ENCODE measurements around the gene E2F3.
A peak's percentile ranks its signal among the peaks of the same experiment; 100 is the strongest.

The E2F3 gene

DNA sequence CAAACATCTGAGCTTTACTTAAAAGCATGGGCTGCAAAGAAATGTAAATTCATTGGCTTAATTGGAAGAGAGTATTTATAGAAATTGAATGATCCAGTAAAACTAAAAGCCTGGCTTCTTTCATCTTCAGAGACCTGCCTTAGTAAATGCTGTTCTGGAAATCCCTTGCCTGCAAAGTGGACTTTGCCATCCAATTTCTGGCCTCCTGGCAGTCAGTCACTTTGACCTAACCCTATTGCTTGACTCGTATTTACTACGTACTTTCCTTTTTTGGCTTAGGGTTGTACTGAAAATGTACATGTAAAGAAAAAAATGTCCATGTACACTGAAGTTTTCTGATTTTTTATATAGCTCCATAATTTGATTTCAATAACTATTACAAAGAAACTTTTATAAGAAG, 47.1 kb downstream of the E2F3 start:
- TF ChIP-seq, protein P1, sequence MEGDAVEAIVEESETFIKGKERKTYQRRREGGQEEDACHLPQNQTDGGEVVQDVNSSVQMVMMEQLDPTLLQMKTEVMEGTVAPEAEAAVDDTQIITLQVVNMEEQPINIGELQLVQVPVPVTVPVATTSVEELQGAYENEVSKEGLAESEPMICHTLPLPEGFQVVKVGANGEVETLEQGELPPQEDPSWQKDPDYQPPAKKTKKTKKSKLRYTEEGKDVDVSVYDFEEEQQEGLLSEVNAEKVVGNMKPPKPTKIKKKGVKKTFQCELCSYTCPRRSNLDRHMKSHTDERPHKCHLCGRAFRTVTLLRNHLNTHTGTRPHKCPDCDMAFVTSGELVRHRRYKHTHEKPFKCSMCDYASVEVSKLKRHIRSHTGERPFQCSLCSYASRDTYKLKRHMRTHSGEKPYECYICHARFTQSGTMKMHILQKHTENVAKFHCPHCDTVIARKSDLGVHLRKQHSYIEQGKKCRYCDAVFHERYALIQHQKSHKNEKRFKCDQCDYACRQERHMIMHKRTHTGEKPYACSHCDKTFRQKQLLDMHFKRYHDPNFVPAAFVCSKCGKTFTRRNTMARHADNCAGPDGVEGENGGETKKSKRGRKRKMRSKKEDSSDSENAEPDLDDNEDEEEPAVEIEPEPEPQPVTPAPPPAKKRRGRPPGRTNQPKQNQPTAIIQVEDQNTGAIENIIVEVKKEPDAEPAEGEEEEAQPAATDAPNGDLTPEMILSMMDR (IDR thresholded peaks at IDR 0.05; ENCODE audit: insufficient read depth, low read depth, low read length, missing control alignments): no peak
- no peak overlapping the region for H3K4me3 ChIP-seq (ENCODE audit: low read length)
- no peak for DNase-seq (ENCODE audit: low read depth)

DNA sequence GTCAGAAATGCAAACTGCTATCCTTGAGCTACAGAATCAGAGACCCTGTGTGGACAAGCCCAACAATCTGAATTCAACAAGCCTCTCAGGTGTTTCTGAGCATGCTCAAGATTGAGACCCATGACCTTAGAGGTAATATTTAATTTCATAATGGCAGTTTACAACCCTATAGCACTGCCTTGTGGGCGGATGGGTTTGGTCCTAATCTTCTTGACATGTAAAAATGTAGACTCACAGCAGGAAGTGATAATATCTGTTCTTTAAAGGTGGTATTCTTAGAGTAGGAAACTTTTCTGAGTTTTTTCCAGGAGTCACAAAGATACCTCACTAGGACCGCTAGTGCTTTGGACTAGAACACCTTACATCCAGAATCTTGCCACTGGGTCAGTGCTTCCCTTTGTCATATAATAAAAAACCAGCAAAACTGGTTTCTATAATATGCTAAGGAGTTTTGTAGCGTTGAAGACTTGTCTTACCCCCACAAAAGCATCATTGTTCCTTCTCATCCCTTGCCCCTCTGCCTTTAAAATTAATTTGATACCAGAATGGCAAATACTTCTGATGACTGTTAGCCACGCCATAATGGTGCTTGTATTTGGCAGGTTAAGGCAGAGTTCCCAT, 52.6 kb downstream of the E2F3 start:
- DNase-seq (ENCODE audit: low read depth): peak; percentile 11
- TF ChIP-seq, protein P1 (IDR thresholded peaks at IDR 0.05; ENCODE audit: insufficient read depth, low read depth, low read length, missing control alignments): no peak

DNA sequence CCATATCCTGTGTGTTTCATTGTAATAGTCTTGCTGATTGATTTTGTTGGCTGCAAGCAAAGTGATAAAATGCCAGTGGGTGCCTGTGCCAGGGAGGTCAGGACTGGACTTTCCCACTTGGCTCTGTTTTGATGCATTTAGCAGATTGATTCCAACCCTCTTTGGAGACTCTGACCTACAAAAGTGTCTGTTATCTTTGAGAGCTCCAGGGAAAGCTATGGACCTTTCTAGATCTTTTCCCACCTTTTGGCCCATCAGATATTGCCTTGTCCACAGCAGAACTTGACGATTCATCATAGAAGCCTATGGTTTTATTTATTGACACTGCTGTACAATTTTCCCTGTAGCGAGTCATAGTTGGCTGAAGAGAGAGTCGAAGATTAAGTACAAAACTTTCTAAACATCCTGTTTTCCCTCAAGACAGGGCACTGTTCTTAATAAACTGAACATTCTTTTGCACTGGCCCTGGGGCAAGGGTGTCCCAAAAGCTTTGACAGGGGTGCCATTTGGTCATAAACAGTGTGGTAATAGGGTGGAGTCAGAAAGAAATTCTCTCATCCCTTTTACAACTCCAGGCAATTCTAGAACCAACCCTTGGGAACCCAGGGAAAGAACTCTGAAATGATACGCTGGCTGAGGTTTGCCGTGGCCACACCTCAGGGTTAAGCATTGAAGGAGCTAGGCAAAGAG, 53.7 kb downstream of the E2F3 start:
- TF ChIP-seq, protein P1 (IDR thresholded peaks at IDR 0.05; ENCODE audit: insufficient read depth, low read depth, low read length, missing control alignments): no peak
- DNase-seq (ENCODE audit: low read depth): peak; percentile 28
- H3K4me3 ChIP-seq (ENCODE audit: low read length): no peak overlapping the region

More for the DNA sequence above, 52.6 kb downstream of the E2F3 start:
- H3K4me3 ChIP-seq (ENCODE audit: low read length): no peak overlapping the region

- TF ChIP-seq, protein P1 (IDR thresholded peaks at IDR 0.05; ENCODE audit: insufficient read depth, low read depth, low read length, missing control alignments): no peak
Measured at GRCh38 chr6:20458027-20458894, 56.6 kb downstream of the E2F3 start.

GRCh38 chr6:20459682-20460081, 58.0 kb downstream of the E2F3 start:
- no peak for DNase-seq (ENCODE audit: low read depth)
- TF ChIP-seq, protein P1 (IDR thresholded peaks at IDR 0.05; ENCODE audit: insufficient read depth, low read depth, low read length, missing control alignments): no peak
- no peak overlapping the region for H3K4me3 ChIP-seq (ENCODE audit: low read length)

More at GRCh38 chr6:20458027-20458894, 56.6 kb downstream of the E2F3 start:
- H3K4me3 ChIP-seq (ENCODE audit: low read length): no peak overlapping the region
- DNase-seq (ENCODE audit: low read depth): no peak

GRCh38 chr6:20461576-20461975, 59.9 kb downstream of the E2F3 start:
- no peak for DNase-seq (ENCODE audit: low read depth)
- no peak overlapping the region for H3K4me3 ChIP-seq (ENCODE audit: low read length)
- TF ChIP-seq, protein P1 (IDR thresholded peaks at IDR 0.05; ENCODE audit: insufficient read depth, low read depth, low read length, missing control alignments): no peak

All from epithelial cell of esophagus (primary cell).